Activated CD8-positive, alpha-beta memory T cell treated with anti-CD3 and anti-CD28 coated beads, Interleukin-2, amount 50 U/mL, for 1 hour (primary cell): Measurements from ENCODE around the gene DST.
"Not testable (repeated sequence)": the region's sequence is repeated elsewhere in the genome, so short reads cannot be mapped to it uniquely, and the experiment has no call there.

ENCODE experiments used
- DNase-seq: peaks from one replicate; pipeline ENCODE4 v3.0.0-alpha.2; 2020; ENCODE audit errors: extremely low read depth

DST gene

DNA sequence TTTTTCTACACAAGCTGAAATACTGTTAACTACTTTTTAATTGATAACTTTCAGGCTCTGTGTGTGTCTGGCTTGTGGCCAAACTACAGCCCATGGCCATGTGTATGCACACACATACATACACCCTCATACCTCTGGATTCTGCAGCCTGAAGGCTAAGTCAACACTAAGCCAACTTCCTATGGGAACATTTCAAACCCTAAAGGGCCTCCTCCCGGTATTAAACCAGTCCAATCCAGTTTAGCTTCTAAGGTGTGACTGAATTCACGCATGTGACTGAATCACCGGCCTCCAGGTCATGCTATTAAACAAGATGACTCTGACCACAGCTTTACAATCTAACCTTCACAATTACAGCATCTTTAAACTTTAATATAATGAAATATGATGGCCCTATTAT lies 20.7 kb upstream of the DST start:
- no peak for DNase-seq

DNA sequence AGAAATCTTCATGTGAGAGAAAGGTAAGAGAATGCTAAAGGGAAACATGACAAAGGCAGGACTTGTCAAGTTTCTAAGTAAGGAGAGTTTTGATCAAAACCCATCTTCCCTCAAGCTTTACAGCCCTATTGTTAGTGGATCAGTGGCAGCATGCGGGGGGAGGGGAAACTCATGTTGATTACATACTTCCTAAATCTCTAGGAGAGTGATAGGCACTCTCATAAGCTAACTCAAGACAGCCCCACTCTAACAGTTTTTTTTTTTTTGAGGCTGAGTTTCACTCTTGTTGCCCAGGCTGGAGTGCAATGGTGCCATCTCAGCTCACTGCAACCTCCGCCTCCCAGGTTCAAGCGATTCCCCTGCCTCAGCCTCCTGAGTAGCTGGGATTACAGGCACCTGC lies 18.6 kb upstream of the DST start:
- DNase-seq = not testable (repeated sequence)

DNA sequence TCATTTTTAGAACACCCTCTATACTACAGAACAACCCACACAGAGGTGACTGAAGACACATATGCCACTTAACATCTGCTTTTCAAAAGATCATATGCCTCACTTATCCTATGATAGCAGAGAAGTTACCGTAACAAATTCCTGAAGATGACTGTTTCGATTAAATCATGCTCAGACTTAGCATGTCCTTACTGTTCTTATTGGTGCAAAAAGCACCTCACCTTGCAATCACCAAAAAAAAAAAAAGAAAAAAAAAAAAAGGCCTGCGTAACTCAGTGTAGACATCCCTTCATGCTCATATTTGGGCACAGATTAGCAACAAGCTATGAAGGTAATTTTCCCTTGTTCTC lies 17.7 kb upstream of the DST start:
- no peak for DNase-seq

DNA sequence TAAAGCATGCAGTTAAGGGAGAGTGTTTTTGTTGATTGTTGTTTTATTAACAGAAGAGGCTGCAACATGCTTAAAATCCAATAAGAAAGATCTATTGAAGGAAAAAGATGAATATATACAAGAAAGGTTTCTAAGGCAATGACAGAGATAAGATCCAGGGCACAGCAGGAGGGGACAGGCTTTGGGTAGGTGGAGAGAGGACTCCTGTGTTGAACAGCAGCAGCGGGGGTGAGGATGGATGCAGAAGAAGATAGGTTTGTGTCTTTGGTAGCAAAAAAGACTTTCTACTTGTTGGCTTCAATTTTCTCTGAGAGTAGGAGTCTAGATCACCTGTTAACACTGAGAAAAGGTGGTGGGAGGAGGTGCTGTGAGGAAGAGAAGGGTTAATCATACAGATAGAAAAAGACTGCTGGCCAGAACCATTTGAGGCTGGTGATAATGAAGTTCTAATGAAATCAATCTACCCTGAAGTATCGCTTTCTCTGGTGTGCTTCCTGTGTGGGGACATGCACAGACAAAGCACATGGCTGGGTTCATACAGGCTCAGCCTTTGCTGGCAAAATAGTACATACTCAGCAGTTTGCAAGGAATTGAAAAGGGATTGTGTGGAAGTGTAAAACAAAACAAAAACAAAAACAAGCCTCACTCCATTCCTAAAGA lies 17.2 kb upstream of the DST start:
- no peak for DNase-seq

DNA sequence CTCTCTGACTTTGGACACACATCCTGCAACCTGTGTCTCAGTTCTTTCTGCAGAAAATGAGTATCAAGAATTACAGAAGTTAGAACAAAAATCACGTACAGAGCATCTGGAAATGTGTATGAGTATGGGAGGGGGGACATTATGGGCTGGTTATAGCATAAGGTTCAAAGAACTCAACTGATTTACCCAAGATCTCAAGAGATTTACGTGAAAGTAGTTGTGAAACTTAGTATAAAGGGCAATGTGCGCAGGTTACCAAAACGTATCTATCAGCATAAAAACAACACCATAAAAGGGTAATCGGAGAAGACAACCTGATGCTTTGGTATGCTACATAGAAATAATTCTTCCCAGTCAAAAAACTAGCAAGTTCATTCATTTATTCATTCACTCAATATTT lies 15.6 kb upstream of the DST start:
- no peak for DNase-seq

DNA sequence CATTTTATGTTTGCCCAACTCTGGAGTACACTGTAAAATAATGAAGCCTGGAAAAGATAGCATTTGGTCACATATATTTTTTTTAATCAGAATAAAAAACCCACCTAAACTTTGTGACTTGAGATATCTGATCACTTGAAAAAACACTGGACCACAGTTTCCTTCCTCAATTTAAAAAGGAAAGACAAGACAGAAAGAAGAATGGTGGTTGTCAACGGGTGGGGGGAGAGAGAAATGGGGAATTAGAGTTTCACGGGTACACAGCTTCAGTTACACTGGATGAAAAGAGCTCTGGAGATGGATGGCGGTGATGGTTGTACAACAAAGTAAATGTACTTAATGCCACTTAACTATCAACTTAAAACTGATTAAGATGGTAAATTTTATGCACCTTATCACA lies 14.7 kb upstream of the DST start:
- no peak for DNase-seq

DNA sequence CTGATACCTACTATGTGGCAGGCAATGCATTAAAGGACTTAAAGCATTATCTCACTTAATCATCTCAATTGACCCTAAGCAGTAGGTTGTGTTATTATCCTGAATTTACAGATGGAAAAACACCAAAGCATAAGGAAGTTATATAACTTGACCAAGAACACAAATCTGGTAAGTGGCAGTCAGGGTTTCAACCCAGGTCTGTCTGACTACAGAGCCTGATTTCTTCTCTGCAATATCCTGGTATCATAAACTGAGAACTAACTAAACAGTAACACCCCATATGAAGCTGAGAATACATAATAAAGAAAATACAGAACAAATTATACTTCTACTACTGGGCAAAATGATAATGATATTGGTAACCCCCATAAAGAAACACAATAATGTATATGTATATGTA lies 13.8 kb upstream of the DST start:
- no peak for DNase-seq

DNA sequence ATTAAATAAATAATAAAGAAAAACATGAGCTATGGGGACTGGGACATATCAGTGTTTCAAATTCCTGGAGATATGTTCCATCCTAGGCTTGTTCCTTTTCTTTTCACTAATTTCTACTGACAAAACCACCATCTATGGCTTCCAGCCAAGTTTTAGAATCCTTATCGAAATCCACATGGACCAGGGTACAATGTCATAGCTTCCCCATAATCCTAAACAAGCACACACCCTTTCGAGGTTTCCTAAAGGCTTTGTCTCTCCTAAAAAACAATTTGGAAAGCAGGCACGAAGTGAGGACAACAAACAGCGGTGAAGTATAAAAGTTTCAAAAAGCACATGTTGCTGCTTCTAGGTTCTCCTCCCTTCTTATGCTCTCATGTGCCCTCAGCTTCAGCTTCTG lies 13.3 kb upstream of the DST start:
- DNase-seq = no peak

DNA sequence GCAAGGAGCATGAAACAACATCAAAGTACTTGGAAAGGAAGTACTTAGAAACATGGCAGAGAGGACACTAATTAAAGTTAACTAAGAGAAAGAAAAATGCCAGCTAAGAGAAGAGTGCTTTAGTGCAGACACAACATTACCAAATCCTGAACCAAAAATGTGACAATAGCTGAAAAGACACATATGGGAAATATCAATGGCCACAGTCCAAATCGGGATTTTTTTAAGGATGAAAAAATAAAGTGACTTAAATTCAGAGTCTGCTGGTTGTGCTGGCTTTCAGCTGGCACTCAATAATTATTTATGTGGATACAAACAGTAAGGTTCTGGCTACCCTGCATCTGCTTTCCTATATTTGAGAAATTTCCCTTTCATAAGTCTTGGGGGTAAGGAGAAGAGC lies 12.6 kb upstream of the DST start:
- DNase-seq = no peak

DNA sequence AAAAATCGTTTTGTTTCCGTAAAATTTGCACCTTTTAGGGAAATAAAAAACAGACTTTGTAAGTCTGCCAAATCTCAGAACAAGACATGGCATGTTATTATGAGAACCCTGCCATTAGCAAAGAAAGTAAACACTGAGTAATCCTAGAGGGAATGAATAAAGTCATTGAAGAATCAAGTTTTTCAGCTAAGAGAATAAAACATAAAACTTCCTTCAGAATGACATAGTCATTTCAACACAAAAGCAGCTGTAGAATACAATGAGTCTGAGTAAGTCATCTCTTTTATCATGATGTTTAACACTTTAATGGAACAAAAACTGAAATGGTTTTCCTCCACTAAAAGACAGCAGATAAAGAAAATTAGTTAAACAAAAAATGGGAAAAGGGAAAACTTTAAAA lies 10.3 kb upstream of the DST start:
- DNase-seq = no peak

DNA sequence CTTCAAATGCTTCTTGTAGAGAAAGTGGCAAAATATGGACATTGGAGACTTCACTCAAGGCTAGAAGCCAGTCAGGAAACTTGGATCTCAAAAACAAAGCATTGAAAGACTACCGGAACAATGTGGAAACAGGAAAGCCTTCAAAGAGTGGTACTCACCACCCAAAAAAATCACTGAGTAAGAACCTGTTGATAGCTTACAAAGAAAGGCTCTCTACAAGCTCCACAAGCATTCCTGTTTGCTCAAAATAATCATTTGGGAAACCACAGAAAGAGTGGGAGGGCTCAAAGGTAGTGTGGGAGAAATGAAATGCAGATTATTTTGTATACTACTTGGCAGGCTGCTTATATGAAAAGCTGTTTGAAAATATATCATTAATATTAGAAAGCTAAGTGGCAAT lies 9.5 kb upstream of the DST start:
- no peak for DNase-seq

DNA sequence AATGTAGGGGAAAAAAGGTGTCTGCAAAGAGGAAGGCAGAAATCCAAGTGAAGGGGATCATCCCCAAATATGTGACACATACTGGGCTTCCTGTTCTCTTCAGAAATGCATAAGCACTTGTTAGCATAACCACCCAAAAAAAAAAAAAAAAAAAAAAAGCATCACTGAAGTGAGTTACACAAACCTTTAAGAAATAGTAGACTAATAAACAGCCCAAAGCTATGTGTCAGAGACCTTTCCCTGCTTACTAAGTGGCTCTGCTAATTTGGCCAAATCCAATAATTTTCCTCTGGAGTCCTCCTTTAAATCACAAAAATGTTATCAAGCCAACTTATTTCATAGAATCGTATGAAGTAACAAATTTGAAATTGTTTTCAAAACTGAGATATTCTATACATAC lies 7.5 kb upstream of the DST start:
- no peak for DNase-seq

DNA sequence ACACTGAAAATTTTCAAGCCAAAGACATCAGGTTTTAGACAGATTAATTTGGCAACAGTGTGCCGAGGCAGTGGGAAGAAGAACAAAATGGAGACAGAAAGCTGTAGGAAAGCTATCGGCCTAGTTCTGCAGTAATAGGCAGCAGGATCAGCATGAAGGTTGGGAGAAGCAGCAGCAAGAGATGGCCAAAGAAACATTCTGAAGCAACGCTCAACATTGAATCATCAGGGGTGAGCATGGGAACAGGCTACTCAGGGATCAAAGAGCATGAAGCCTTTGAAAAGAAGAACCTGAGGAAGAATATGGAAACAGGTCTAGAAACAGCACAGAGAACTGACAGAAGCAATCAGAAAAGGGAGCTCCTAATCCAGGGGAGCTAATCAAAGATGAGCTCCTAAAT lies 7.1 kb upstream of the DST start:
- no peak for DNase-seq

DNA sequence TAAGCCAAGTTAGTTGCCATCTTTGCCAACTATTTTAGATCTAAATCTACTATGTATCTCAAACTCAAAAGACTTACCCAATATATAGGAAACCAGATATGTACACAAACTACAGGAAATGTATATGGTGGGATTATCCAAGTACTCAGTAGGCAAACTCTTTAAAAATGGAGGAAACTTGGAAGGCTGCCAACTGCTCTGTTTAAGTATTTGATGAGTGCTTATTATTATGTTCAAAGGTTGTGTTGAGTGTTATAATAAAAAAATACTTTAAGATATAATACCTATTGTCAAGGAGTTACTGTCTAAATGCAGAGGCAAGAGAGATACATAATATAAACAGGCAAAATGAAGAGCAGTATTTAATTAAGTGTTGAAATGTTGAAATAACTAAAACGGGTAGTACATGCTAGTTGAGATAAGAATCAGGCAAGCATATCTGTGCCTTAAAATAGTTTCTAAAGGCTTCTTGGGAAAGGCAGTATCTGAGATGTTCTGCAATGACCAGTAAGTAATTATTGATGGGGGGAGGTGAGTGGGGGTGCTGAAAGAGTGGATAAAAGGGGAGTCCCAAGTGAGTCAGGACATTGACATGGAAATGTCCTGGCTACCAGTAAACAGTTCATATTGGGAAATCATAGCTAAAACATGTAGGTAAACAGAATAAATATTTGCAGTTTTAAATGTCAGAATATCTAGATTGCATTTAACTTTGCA lies 6.5 kb upstream of the DST start:
- no peak for DNase-seq

DNA sequence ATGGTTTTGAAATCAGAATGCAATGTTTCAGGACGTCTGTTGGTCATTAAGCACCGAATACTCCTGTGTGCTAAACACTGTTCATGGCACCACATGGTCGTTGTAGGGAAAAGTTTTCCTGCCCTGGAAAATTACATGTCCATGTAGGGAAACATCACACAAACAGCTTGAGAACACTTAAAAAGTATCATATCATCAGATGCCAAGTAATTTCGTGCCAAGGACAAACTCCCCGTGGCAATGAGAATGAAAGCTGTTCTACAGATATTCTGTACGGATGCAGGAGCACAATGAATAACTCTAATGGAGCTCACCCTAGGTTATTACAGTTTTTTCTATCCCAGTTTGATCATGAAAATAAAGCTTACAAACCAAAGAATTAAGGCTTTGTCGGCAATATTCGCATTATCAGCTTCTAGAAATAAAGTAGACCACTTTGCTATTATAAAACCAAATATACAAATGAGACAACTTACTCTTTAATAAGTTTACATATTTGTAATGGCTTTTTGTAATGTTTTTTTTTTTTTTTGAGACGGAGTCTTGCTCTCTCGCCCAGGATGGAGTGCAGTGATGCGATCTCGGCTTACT lies 4.6 kb upstream of the DST start:
- no peak for DNase-seq

DNA sequence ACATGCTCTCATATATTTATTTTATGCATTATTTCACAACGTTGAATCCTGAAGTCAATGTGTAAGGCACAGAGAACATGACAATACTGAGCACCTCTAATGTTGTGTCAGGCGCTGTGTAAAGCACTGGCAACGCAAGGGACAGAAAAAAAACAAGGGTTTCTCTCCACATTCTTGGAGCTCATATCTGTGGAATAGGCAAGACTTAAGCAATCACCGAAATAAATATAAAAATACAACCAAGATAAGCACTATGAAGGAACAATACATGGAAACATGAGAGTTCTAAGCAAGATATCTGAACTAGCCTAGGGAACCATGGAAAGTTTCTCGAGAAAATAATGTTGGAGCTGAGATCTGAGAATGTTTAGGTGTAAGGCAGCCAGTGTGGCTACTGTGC lies 1.7 kb upstream of the DST start:
- no peak for DNase-seq

DNA sequence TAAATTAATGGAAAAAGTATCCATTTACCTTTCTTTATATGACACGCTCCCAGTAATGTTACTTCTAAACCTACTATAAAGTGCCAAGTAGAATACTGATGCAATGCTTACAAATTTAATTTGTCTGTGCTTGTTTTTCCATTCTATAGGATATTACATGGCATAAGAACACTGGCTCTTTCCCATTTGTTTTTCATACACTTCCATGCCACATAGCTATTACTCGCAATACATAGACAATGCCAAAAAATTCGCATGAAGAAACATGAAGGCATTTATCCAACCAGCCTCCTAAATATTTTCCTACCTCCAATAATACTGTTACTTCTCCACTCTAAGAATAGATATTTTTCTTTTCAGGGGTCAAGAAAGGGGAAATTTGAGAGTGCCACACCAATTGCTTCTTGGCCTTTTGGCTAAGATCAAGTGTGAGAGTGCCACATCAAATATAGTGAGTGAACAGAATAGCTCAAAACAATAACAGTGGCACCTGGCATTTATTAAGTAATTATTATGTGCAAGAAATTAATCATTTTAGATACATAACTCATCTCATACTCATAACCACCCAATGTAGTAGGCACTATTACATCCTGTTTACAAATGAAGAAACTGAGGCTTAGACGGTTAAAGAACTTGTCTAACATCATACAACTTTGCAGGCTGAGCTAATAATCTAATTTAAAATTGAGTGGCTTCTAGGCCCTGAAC lies 845 bp upstream of the DST start:
- no peak for DNase-seq

DNA sequence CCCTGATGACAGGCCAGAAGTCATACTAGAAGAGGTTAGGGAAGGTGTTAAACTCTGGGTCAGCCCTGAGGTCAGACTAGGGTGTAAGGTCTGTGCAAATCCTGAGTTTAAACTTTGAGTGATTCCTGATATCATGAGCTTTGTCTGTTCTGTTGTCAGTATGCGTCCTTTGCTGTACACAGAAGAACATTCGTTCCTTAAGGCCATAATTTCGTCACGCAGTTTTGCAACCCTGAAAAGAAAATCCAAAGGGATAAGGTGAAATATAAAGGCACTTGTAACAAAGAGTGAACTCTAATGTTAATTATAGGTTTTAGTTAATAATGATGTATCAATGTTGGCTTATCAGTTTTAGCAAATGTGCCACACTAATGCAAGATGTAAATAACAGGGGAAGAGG lies 2.3 kb downstream of the DST start:
- no peak for DNase-seq

DNA sequence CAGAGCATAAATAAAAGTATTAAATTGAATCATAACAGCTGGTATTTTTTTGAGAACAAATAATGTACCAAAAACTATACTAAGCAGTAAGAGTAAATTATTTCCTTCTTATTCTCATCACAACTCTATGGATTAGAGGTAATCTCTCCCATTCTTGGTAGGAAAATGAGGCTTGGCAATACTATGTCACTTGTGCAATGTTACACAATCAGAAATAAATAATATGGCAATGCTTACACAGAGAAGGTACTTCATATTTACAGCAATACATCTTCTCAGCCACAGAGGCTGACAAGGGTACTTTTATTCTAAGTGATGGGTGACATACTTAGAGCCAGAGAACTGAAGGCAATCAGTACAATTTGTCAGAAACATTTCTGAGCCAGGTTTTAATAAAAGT lies 3.9 kb downstream of the DST start:
- DNase-seq = no peak

DNA sequence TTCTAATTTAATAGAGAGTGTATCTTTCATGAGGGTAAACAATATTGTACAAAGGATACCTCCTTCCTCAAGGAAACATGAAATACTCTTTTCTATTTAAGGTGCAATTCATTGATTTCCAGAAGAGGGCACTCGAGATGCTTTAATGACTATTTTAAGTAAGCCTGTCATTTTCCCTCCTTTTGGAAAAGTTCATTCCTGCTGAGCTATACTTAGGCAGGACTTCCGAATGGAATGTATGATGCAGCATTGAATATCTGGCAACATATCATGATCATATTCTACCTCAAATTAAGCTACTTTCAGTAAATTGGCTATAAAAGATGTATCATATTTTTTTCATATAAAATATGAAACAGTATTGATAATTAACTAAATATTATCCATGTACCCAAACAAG lies 5.0 kb downstream of the DST start:
- DNase-seq = no peak

DNA sequence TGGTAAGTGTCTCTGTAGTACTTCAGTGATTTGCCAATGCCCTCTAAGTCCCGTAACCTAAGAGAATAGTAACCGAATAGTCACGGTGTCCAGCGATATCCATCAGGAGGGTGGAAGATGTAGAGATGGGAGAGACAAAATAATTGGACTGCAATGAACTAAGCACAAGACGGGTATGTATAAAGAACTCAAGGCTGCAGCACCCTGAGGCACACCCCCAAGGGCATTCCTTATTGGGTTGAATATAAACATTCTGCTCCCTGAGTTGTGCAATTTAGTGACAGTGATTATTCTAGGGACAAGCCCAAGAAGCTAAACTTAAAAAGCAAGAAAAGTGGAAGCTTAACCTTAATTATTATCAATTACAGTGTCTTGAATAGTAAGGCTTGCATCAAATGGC lies 14.6 kb downstream of the DST start:
- no peak for DNase-seq

DNA sequence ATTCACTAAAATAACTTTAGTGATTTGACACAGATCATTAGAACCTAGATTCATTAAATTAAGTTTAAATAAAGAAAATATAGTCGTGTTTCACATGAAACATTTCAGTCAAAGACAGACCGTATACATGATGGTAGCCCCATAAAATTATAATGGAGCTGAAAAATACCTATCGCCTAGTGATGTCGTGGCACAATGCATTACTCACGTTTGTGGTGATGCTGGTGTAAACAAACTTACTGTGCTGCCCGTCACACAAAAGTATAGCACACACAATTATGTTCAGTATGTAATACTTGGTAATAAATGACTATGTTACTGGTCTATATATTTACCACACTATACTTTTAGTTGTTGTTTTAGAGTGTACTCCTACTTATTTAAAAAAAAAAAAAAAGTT lies 17.3 kb downstream of the DST start:
- no peak for DNase-seq

DNA sequence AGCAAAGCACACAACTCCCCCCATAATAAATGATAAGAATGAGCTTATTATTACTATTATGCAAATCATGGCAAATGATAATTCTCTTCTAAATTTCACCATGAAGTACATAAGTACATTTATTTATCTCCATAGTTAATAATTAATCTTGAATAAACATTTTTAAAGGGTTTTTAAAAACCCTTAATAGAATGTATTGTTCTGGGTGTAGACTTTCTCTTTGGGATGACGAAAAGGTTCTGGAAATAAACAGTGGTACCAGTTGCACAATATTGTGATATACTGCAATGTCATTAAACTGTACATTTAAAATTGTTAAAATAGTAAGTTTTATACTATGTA lies 18.0 kb downstream of the DST start:
- DNase-seq = no peak
